VCaP (cell line): Measurements from ENCODE around the gene MRGPRF.

Source experiments
- H3K27ac ChIP-seq: fragments of 450-650 bp; 2 replicates; pipeline ENCODE4 v1.5.1; 2017
- TF ChIP-seq, protein P1 (sequence below): fragments of 450-650 bp; conservative IDR thresholded peaks from 2 replicates; pipeline ENCODE4 v1.5.1; 2017; ENCODE audit warnings: mild to moderate bottlenecking, moderate library complexity

Gene MRGPRF

DNA sequence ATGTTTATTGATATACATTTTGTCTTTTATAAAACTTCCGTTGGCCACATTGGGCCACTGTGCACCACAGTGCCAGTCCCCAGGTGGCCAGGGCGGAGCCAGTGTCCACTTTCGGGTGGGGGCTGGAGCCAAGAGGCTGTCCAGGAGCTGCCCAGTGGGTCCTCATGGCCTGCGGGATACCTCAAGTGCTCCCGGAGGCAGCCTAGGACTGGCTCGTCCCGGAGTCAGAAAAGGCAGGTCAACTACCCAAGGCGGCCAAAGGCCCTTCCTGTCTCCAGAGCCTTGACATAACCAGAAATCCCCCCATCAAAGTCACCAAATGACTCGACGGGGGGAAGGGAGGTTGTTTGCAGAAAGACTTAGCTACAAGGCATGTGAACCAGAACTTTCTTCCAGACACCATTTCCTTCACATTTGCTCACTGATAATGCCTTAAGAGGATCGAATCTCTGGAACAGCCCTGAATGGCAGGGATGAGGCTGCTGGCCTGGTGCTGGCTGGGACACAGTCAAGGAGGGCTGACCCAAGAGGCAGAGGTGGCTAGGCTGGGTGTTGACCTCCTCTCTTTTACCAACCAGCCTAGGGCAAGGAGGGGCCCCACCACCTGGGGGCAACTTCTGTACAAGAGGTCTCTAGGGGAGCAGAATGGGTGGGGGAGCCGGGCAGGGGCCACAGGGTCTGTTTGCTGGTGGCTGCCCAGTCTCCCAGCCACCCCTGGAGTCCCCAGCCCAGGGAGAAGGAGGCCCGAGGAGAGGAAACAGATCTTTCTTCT, 8.4 kb downstream of the MRGPRF start:
- TF ChIP-seq, protein P1, sequence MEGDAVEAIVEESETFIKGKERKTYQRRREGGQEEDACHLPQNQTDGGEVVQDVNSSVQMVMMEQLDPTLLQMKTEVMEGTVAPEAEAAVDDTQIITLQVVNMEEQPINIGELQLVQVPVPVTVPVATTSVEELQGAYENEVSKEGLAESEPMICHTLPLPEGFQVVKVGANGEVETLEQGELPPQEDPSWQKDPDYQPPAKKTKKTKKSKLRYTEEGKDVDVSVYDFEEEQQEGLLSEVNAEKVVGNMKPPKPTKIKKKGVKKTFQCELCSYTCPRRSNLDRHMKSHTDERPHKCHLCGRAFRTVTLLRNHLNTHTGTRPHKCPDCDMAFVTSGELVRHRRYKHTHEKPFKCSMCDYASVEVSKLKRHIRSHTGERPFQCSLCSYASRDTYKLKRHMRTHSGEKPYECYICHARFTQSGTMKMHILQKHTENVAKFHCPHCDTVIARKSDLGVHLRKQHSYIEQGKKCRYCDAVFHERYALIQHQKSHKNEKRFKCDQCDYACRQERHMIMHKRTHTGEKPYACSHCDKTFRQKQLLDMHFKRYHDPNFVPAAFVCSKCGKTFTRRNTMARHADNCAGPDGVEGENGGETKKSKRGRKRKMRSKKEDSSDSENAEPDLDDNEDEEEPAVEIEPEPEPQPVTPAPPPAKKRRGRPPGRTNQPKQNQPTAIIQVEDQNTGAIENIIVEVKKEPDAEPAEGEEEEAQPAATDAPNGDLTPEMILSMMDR = no peak

DNA sequence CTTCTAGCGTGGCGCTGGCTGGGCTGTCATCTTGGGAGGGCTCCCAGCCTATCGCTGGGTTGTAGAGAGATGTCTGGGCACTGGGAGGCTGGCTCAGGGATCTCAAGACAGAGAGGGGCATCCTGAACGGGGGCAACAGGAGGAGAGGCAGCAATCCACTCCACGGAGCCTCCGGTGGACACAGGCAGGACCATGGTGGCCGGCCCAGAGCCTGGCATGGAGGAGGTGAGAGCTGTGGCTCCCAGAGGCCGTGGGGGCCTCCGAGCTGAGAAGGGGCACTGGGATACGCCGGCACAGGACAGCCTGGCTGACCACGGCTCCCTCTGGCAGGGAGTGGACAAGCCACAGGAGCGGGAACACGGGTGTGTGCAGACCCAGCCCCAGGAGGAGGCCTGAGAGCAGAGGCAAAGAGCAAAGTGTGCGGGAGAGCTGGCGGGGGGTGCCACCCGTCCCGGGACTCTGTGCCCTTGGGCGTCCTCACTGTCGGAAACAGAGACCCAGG, 9.1 kb downstream of the MRGPRF start:
- TF ChIP-seq, protein P1 = no peak
- no peak overlapping the region for H3K27ac ChIP-seq

More for the DNA sequence above, 8.4 kb downstream of the MRGPRF start:
- H3K27ac ChIP-seq = no peak overlapping the region

DNA sequence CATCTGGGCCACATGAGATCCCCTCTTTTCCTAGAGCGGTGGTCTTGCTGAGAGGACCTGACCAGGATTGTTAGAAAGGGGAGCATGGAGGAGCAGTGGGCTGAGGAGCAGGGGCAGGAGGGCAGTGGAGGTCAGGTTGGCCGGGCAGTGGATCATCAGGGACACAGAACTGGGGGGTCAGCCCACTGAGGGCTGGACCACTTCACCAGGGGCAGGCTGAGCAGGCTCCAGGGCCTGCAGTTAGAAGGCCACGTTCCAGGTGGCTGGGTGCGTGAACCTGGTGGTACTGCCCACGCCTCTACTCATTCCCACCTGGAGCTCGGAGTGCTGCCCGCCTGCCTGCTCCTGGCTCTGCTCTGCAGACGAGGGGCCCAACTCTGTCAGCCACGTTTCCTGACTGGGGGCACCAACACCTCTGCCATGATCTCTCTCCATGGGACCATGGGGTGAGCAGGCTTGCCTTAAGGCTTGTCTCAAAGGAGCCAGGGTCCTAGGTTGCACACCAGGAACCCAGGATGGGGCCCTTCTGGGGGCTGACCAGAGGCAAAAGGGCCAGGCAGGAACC, 9.7 kb downstream of the MRGPRF start:
- no peak overlapping the region for H3K27ac ChIP-seq
- TF ChIP-seq, protein P1 = no peak

DNA sequence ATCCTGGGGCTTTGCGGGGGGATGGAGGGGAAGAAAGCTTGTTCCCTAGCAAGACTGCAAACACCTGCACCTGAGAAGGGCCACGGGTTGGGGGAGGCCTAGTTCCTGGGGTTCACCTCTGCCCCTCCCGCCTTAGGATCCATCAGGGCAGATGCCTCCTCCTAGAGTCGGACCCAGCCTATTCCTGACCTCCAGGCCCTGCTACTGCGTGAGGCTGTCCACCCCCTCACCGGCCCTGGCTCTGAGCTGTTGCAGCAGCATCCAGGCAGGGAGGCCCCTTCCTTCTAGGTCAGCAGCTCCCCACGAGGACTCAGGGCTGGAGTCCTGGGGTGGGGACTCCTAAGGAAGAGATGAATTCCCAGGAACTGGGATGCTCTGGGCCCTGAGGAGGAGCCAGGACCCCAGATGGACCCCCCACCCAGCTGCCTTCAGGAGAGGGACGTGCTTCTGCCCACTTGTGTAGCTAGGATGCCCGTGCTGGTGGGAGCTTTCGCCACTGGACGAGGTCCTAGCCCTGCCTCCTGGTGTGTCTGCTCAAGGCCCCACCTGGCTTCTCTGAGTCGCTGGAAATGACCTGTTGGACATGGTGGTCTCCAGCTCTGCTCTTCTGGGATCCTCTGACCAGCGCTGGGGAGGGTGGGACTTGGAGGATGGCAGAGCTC, 10.3 kb downstream of the MRGPRF start:
- TF ChIP-seq, protein P1 = no peak

DNA sequence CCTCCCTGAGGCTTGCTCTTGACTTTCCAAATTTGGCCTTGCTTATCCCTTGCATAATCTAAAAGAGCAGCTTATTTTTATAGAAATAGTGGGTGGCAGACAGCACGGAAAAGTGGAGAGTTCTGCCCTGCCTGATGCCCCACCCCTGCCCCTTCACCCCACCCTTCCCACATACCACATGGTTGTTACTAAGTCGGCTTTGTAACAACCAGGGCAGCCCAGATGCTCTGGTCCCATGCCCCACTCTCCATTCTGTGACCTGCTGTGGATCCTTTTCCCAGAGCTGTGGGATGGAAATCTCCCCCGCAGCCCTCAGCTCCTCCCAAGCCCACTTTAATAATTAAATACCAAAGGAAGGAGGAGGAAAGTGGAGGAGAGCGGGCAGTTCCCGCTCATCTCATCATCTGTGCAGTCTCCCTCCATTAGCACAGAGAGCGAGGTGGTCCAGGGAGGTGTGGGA, 10.9 kb downstream of the MRGPRF start:
- no peak overlapping the region for H3K27ac ChIP-seq
- TF ChIP-seq, protein P1 = no peak

More for the DNA sequence above, 10.3 kb downstream of the MRGPRF start:
- no peak overlapping the region for H3K27ac ChIP-seq

DNA sequence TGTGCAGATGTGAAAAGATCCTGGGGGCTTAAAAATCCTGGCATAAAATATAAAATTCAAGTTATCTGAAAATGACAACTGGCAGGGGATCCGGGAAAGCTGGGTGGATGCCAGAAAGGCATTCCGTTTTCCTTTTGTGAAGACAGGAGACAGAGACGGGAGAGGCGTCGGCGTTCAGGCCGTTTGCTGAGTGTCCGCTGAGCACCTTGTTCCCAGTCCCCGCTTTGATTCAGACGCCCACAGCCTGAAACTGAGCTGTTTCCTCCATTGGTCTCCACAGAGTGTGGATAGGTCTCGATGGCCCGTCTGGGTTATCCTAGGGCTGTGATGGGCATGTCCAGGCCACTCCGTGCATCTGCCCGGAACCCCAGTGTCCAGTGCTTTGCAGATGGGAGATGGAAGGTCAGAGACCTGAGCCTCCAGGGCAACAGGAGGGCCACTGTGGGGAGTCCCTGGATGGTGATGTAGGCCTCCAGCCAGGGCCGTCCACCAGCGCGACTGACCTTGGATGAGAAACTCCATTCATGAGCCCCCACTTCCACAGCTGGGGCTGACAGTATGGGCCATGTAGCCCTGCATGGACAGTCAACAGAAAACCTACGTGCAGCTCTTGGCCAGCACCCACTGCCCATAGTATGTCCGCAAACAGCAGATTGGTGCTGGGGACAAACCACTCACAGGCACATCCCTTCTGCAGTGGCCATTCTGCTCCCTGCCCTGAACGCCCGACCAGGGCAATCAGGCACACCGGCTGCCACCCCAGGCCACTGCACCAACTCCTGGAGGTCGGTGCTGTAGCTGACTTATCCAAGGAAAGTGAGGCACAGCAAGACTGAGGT, 11.6 kb downstream of the MRGPRF start:
- no peak overlapping the region for H3K27ac ChIP-seq
- TF ChIP-seq, protein P1 = no peak
